Measurements from ENCODE around the gene MPPED1.

Gene MPPED1

GRCh38 chr22:43476751-43477725 is 65.2 kb downstream of the MPPED1 start:
- CTCF ChIA-PET = no interaction called here
- no peak for DNase-seq (ENCODE audit: low spot score)
- POLR2A ChIA-PET (ENCODE audit: low non-redundant PET) = no interaction called here
- H3K27ac ChIP-seq = no peak overlapping the region
- no peak for TF ChIP-seq CTCF (conservative IDR thresholded peaks at IDR 0.05; ENCODE audit: low read depth)

- no peak for DNase-seq (ENCODE audit: low spot score)
Measured at GRCh38 chr22:43477966-43478365, 66.2 kb downstream of the MPPED1 start.

GRCh38 chr22:43478621-43479300 is 66.9 kb downstream of the MPPED1 start:
- DNase-seq (ENCODE audit: low spot score) = no peak
- TF ChIP-seq CTCF (conservative IDR thresholded peaks at IDR 0.05; ENCODE audit: low read depth) = no peak
- POLR2A ChIA-PET (ENCODE audit: low non-redundant PET) = no interaction called here
- CTCF ChIA-PET = no interaction called here
- no peak overlapping the region for H3K27ac ChIP-seq

More at GRCh38 chr22:43477966-43478365, 66.2 kb downstream of the MPPED1 start:
- TF ChIP-seq CTCF (conservative IDR thresholded peaks at IDR 0.05; ENCODE audit: low read depth) = no peak
- ChIA-PET CTCF (no interaction called here), POLR2A (ENCODE audit: low non-redundant PET) (no interaction called here)
- no peak overlapping the region for H3K27ac ChIP-seq

- H3K27ac ChIP-seq = no peak overlapping the region
- CTCF ChIA-PET = no interaction called here
- POLR2A ChIA-PET (ENCODE audit: low non-redundant PET) = no interaction called here
- DNase-seq (ENCODE audit: low spot score) = no peak
- TF ChIP-seq CTCF (conservative IDR thresholded peaks at IDR 0.05; ENCODE audit: low read depth) = no peak
Measured at GRCh38 chr22:43479301-43479950, 67.6 kb downstream of the MPPED1 start.

GRCh38 chr22:43479962-43480361 is 68.1 kb downstream of the MPPED1 start:
- POLR2A ChIA-PET (ENCODE audit: low non-redundant PET) = no interaction called here
- CTCF ChIA-PET = no interaction called here
- no peak for TF ChIP-seq CTCF (conservative IDR thresholded peaks at IDR 0.05; ENCODE audit: low read depth)
- no peak for DNase-seq (ENCODE audit: low spot score)
- H3K27ac ChIP-seq = no peak overlapping the region

- TF ChIP-seq CTCF (conservative IDR thresholded peaks at IDR 0.05; ENCODE audit: low read depth) = no peak
- POLR2A ChIA-PET (ENCODE audit: low non-redundant PET) = no interaction called here
- CTCF ChIA-PET = interaction anchor here (0.6 kb wide), 2 partner anchors 32 to 247 kb away, joined by 4 to 5 read pairs; no protein-coding TSS in a partner anchor
- DNase-seq (ENCODE audit: low spot score) = no peak
- H3K27ac ChIP-seq = no peak overlapping the region
Measured at GRCh38 chr22:43481568-43482317, 69.9 kb downstream of the MPPED1 start.
